NCI-H774 (cell line): Measurements from ENCODE around the gene ST7L.

Source experiments
- DNase-seq: peaks from one replicate; lab custom pipeline; 2025; lab: John Stamatoyannopoulos, UW

ST7L gene

GRCh38 chr1:112544751-112545150 lies 74.2 kb downstream of the ST7L start:
- DNase-seq, result no peak

GRCh38 chr1:112544011-112544688 lies 74.8 kb downstream of the ST7L start:
- no peak for DNase-seq

- DNase-seq, result no peak
Measured at GRCh38 chr1:112542206-112542973, 76.6 kb downstream of the ST7L start.

GRCh38 chr1:112541299-112541698 lies 77.6 kb downstream of the ST7L start:
- DNase-seq, result no peak

- no peak for DNase-seq
Measured at GRCh38 chr1:112540226-112540794, 78.6 kb downstream of the ST7L start.

GRCh38 chr1:112538883-112539282 lies 80.1 kb downstream of the ST7L start:
- DNase-seq, result no peak

- no peak for DNase-seq
Measured at GRCh38 chr1:112537456-112537855, 81.5 kb downstream of the ST7L start.

- DNase-seq, result no peak
Measured at GRCh38 chr1:112536561-112536960, 82.4 kb downstream of the ST7L start.

- no peak for DNase-seq
Measured at GRCh38 chr1:112533029-112533428, 85.9 kb downstream of the ST7L start.

GRCh38 chr1:112532064-112532463 lies 86.9 kb downstream of the ST7L start:
- DNase-seq, result no peak

- no peak for DNase-seq
Measured at GRCh38 chr1:112530832-112531231, 88.1 kb downstream of the ST7L start.

GRCh38 chr1:112529301-112529700 lies 89.6 kb downstream of the ST7L start:
- no peak for DNase-seq

GRCh38 chr1:112528076-112528475 lies 90.9 kb downstream of the ST7L start:
- no peak for DNase-seq

GRCh38 chr1:112527266-112528010 lies 91.5 kb downstream of the ST7L start:
- DNase-seq, result no peak

GRCh38 chr1:112524986-112525385 lies 94.0 kb downstream of the ST7L start:
- no peak for DNase-seq

GRCh38 chr1:112524251-112524650 lies 94.7 kb downstream of the ST7L start:
- no peak for DNase-seq

GRCh38 chr1:112522621-112523020 lies 96.3 kb downstream of the ST7L start:
- DNase-seq, result no peak

GRCh38 chr1:112520166-112520565 lies 98.8 kb downstream of the ST7L start:
- DNase-seq, result no peak

GRCh38 chr1:112518186-112518585 lies 100.8 kb downstream of the ST7L start:
- DNase-seq, result no peak

- no peak for DNase-seq
Measured at GRCh38 chr1:112517646-112518045, 101.3 kb downstream of the ST7L start.

- DNase-seq, result no peak
Measured at GRCh38 chr1:112517231-112517630, 101.7 kb downstream of the ST7L start.

GRCh38 chr1:112516141-112516540 lies 102.8 kb downstream of the ST7L start:
- no peak for DNase-seq
